ENCODE data around the gene REL.
"Not testable (repeated sequence)": the region's sequence is repeated elsewhere in the genome, so short reads cannot be mapped to it uniquely, and the experiment has no call there.

The REL gene

DNA sequence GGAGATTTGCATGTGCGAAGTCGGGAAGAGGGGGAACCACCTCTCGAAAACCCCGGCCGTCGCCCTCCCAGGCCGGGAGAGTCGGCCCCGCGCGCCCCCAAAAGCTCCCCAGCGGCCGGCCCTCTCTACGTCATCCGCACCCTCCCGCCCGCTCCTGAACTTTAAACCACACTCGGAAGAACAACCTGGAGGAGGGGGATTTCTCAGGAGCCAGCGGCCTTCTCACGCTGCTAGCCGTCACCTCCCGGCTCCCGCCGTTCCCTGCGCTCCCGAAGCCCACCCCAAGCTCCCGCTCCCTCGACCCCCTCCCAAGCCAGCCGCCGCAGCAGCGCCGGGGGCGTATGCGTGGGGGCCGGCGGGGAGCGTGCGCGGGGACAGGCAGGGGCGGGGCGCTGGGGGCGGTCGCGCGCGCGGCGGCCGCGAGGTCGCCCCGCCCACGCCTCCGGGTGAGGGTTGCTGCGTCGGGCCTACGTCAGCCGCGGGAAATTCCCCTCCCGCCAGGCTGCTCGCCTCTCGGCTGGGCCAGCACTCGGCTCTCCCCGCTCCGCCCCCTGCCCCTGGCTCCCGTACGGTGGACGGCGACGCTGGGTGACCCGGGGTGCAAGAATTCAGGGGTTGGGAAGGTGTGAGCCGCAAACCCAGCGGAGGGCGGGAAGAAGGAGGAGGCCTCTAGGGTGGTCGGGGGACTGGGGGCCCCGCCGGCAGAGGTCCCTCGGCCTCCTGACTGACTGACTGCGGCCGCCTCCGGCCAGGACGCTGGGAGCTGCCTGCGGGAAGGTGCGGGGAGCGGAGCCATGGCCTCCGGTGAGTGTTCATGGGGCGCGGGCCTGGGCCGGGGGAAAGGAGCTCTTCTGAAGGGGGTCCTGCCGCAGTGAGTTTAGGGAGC is at the start of gene REL:
REL (plus strand) TSS at position 528 of the 886 bp plus-strand sequence; CDS start at position 795, 267 bp downstream.
- peak; percentile 73 to 88 (median 86) for DNase-seq (ENCODE audit: low read depth in 2 of 3, low spot score in 2 of 3)

GRCh38 chr2:60831921-60832320 is 49.5 kb upstream of the REL start:
- no peak for DNase-seq (ENCODE audit: low read depth in 2 of 3, low spot score in 2 of 3)

GRCh38 chr2:60832621-60833020 is 48.8 kb upstream of the REL start:
- no peak for DNase-seq (ENCODE audit: low read depth in 2 of 3, low spot score in 2 of 3)

DNA sequence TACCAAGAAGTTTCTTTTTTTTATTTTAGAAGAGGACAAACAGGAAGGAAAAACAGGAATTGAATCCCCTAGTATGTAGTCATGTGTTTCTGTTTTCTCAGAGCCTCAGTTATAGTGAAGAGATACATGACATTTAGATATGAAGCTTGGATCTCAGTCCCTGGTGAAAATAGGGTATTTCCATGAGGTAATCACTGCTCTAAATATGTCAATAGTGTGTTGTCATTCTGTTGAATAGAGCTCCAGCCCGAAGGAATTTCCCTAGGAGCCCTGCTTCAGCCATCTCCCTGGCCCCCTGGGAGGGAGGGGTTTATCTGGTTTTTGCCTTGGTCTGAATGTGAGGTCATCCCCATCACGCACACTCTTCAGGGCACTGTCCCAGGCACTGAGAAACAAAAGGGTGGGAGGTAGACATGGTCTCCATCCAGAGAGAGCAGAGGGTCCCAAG is 47.1 kb upstream of the REL start:
- DNase-seq (ENCODE audit: low read depth in 2 of 3, low spot score in 2 of 3), result no peak

- DNase-seq (ENCODE audit: low read depth in 2 of 3, low spot score in 2 of 3), result no peak
These were observed 44.9 kb upstream of the REL start for GRCh38 chr2:60836491-60836890.

GRCh38 chr2:60837123-60837522 is 44.3 kb upstream of the REL start:
- no peak for DNase-seq (ENCODE audit: low read depth in 2 of 3, low spot score in 2 of 3)

DNA sequence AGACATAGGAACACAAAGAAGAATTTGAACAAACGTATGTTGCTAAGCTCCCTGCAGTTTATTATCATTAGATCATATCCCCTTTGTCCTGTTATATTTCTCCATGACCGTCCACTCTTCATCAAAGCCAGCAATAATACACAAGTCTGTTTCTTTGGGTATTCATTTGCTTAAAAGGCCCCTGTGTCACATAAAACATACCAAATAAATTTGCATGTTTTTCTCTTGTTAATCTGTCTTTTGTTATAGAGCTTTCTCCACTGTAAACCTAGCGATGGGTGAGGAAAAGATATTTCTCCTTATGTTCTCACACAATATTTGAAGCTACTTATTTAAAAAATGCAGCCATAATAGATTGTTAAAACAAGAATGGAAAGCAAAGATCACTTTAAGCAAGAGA is 42.9 kb upstream of the REL start:
- no peak for DNase-seq (ENCODE audit: low read depth in 2 of 3, low spot score in 2 of 3)

GRCh38 chr2:60839126-60839813 is 42.1 kb upstream of the REL start:
- no peak for DNase-seq (ENCODE audit: low read depth in 2 of 3, low spot score in 2 of 3)

GRCh38 chr2:60840880-60841279 is 40.5 kb upstream of the REL start:
- DNase-seq (ENCODE audit: low read depth in 2 of 3, low spot score in 2 of 3), result no peak

GRCh38 chr2:60843006-60843405 is 38.4 kb upstream of the REL start:
- no peak for DNase-seq (ENCODE audit: low read depth in 2 of 3, low spot score in 2 of 3)

DNA sequence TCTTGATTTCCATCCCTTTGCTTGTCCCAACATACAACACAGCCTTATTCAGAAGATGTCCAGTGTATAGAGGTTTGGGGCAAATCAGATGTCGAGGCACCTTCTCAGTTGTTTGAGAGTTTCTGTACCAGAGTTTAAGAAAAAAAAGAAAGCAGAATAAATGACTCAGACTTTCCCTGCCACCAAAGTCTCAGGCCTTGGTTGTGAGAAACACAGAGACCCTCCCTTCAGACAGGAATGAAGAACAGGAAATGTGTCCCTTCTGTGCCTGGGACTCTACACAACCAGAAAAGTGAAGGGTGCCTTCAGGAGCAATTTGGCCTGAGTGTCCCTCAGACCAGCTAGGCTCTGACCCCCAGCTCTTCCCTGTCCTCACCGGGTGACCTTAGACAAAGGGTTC is 37.3 kb upstream of the REL start:
- no peak for DNase-seq (ENCODE audit: low read depth in 2 of 3, low spot score in 2 of 3)

- no peak for DNase-seq (ENCODE audit: low read depth in 2 of 3, low spot score in 2 of 3)
These were observed 33.5 kb upstream of the REL start for GRCh38 chr2:60847854-60848253.

DNA sequence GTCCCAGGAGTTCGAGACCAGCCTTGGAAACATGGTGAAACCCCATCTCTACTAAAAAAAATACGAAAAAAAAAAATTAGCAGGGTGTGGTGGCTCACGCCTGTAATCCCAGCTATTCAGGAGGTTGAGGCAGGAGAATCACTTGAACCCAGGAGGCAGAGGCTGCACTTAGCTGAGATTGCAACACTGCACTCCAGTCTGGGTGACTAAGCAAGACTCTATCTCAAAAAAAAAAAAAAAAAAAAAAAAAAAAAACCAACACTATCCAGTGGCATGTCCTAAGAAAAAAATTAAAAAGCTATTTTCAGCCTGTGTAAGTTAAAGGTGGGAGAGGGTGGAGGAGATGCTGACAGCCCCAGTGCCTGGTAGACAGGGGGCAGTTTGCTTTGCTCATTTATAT is 32.2 kb upstream of the REL start:
- no peak for DNase-seq (ENCODE audit: low read depth in 2 of 3, low spot score in 2 of 3)

DNA sequence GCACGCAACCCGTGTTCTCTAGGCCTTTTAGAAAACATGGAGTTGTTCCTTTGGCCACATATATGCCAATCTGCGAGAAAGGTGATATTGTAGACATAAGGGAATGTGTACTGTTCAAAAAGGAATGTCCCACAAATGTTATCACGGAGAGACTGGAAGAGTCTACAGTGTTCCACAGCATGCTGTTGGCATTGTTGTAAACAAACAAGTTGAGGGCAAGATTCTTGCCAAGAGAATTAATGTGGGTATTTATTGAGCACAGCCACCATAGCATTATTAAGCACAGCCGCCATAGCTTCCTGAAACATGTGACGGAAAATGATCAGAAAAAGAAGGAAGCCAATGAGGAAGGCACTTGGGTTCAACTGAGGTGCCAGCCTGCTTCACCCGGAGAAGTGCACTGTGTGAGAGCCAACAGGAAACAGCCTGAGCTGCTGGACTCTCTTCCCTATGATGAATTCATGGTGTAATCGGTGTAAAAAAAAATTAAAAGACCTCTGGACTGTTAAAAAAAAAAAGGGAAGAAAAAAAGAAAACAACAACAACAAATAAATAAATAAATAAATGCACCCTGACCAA is 29.0 kb upstream of the REL start:
- DNase-seq (ENCODE audit: low read depth in 2 of 3, low spot score in 2 of 3), result no peak

- no peak for DNase-seq (ENCODE audit: low read depth in 2 of 3, low spot score in 2 of 3)
These were observed 27.8 kb upstream of the REL start for GRCh38 chr2:60853531-60853930.

DNA sequence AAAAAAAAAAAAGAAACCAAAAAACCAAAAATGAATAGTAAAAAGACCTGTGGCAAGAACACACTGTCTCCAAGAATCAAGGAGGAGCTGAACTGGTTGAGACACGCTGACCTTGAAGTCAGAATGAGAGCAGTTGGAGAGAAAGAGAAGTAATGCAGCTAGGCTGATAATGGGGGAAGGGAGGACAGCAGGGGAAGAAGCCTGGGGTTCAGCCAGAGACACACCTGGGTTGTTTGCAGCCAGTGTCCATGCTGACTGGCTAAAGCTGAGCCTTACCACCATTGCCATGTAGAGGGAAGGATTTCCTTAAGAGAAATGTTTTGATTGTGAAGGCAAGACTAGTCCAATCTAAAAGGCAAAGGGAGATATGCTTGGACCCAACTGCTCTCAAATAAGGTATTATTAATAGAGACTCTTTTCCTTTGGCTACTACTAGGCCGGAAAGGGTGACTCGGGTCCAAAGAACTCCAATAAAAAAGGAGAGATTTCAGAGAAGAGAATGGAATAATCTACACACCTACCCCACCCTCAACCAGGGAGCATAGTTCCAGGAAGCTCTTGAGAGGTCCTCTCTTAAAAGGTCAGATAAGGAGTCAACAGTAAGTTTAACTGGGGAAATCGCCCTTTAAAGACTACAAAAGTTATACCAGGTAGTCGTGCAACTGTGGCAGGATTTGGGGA is 25.2 kb upstream of the REL start:
- no peak for DNase-seq (ENCODE audit: low read depth in 2 of 3, low spot score in 2 of 3)

GRCh38 chr2:60857056-60857455 is 24.3 kb upstream of the REL start:
- DNase-seq (ENCODE audit: low read depth in 2 of 3, low spot score in 2 of 3), result no peak

DNA sequence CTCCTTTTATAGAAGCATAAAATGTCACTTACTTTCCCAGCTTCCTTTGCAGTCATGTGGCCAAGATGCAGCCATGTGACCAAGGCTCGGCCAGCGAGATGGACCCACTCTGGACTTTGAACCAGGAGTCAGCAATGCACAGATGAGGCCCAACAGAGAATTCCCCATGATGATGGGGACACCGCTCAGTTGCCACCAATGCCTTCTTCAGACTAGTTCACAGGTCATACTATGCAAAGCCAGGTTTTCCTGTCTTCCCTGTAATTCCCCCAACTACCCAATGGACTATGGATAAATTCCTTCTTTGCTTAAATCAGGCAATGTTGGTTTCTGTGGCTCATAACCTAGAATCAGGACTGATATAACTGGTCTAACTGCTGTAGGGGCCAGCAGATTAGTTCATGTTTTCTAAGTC is 22.5 kb upstream of the REL start:
- no peak for DNase-seq (ENCODE audit: low read depth in 2 of 3, low spot score in 2 of 3)

- no peak for DNase-seq (ENCODE audit: low read depth in 2 of 3, low spot score in 2 of 3)
These were observed 19.6 kb upstream of the REL start for GRCh38 chr2:60861736-60862135.

GRCh38 chr2:60862642-60863041 is 18.7 kb upstream of the REL start:
- DNase-seq (ENCODE audit: low read depth in 2 of 3, low spot score in 2 of 3), result no peak

DNA sequence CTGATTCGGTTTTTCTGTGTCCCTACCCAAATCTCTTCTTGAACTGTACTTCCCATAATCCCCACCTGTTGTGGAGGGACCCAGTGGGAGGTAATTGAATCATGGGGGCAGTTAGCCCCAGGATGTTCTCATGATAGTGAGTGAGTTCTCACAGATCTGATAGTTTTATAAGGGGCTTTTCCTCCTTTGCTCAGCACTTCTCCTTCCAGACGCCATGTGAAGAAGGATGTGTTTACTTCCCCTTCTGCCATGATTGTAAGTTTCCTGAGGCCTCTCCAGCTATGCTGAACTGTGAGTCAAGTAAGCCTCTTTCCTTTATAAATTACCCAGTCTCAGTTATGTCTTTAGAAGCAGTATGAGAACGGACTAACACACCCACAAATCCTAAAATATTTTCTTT is 16.0 kb upstream of the REL start:
- DNase-seq (ENCODE audit: low read depth in 2 of 3, low spot score in 2 of 3), result not testable (repeated sequence)

Measured in activated CD8-positive, alpha-beta memory T cell treated with anti-CD3 and anti-CD28 coated beads for 48 hours (primary cell).